IMR-90 (cell line): ENCODE data around the gene DMD. TPM values are rescaled to one million over a fixed set of nuclear protein-coding genes. Genes with fewer than 3 reads are reported as not detected.

Experiments
- ATAC-seq: fragments of 200-7000 bp; cut with Tn5 transposase; 2 replicates; pipeline ENCODE4 v1.9.1; 2020; ENCODE audit warnings: low read depth, mild to moderate bottlenecking, moderate library complexity
- BruUV-seq: library from RNA; stranded (reverse); fragments of 400-500 nt; replicated peaks from 2 replicates; lab custom pipeline; 2021; lab: Mats Ljungman, UMichigan
- CTCF ChIA-PET: fragments of 300-600 bp; formaldehyde crosslinking; extraction: SDS; loops from one replicate; lab custom pipeline; 2021; ENCODE audit warnings: antibody characterized with exemption; lab: Yijun Ruan, JAX
- POLR2A ChIA-PET: fragments of 300-600 bp; sonication (Branson Sonifier 250); formaldehyde crosslinking; loops from one replicate; lab custom pipeline; 2022; ENCODE audit warnings: antibody characterized with exemption; ENCODE audit not compliant: unreplicated experiment; lab: Charles Lee
- DNase-seq: peaks from one replicate; pipeline ENCODE4 v3.0.0; 2013
- H2AFZ ChIP-seq: replicated peaks from 2 replicates; pipeline ENCODE3; 2013; ENCODE audit warnings: low read length, mild to moderate bottlenecking; ENCODE audit not compliant: poor library complexity
- H2AK5ac ChIP-seq: 2 replicates; pipeline ENCODE4 v1.6.1; 2013; ENCODE audit warnings: low read depth, low read length, inconsistent platforms
- H2AK9ac ChIP-seq: replicated peaks from 2 replicates; pipeline ENCODE3; 2013; ENCODE audit warnings: mild to moderate bottlenecking, low read depth, low read length, moderate library complexity; ENCODE audit not compliant: poor library complexity
- H2BK120ac ChIP-seq: 2 replicates; pipeline ENCODE4 v1.6.1; 2013; ENCODE audit warnings: low read depth, low read length, inconsistent platforms
- H2BK15ac ChIP-seq: 3 replicates; pipeline ENCODE4 v1.6.1; 2013; ENCODE audit warnings: low read depth, low read length, inconsistent platforms
- H2BK20ac ChIP-seq: 2 replicates; pipeline ENCODE4 v1.6.1; 2013; ENCODE audit warnings: low read depth, mild to moderate bottlenecking, inconsistent platforms, low read length, moderate library complexity
- H2BK5ac ChIP-seq: 2 replicates; pipeline ENCODE4 v1.6.1; 2013; ENCODE audit warnings: mild to moderate bottlenecking, low read depth, low read length, inconsistent platforms; ENCODE audit not compliant: poor library complexity, severe bottlenecking
- H3K14ac ChIP-seq: replicated peaks from 2 replicates; pipeline ENCODE4 v1.6.1; 2013; ENCODE audit warnings: low read depth, low read length, inconsistent platforms
- H3K18ac ChIP-seq: 2 replicates; pipeline ENCODE4 v1.6.1; 2013; ENCODE audit warnings: low read depth, low read length, control low read depth
- H3K23ac ChIP-seq: 2 replicates; pipeline ENCODE4 v1.6.1; 2013; ENCODE audit warnings: low read depth, low read length, inconsistent platforms
- H3K27ac ChIP-seq: 2 replicates; pipeline ENCODE4 v1.5.1; 2013; ENCODE audit warnings: mild to moderate bottlenecking, control low read depth, low read length; ENCODE audit not compliant: insufficient read depth
- H3K27me3 ChIP-seq: 2 replicates; pipeline ENCODE4 v1.6.1; 2013; ENCODE audit warnings: low read length; ENCODE audit not compliant: control insufficient read depth, insufficient read depth
- H3K36me3 ChIP-seq: 2 replicates; pipeline ENCODE4 v1.6.1; 2013; ENCODE audit warnings: low read length, mixed read lengths; ENCODE audit not compliant: control insufficient read depth, insufficient read depth
- H3K4ac ChIP-seq: 2 replicates; pipeline ENCODE4 v1.6.1; 2013; ENCODE audit warnings: low read depth, low read length, inconsistent platforms
- H3K4me1 ChIP-seq: 2 replicates; pipeline ENCODE4 v1.6.1; 2013; ENCODE audit warnings: low read length, mixed read lengths; ENCODE audit not compliant: control insufficient read depth, insufficient read depth
- H3K4me2 ChIP-seq: 2 replicates; pipeline ENCODE4 v1.6.1; 2013; ENCODE audit warnings: low read depth, mild to moderate bottlenecking, control low read depth, low read length, moderate library complexity
- H3K4me3 ChIP-seq: 2 replicates; pipeline ENCODE4 v1.5.1; 2013; ENCODE audit warnings: low read depth, mild to moderate bottlenecking, control low read depth, low read length, moderate library complexity; ENCODE audit not compliant: insufficient read depth
- H3K56ac ChIP-seq: 2 replicates; pipeline ENCODE4 v1.6.1; 2013; ENCODE audit warnings: low read length, inconsistent platforms; ENCODE audit not compliant: insufficient read depth; ENCODE audit errors: extremely low read depth
- H3K79me1 ChIP-seq, 2 experiments: 2 replicates each; pipeline ENCODE4 v1.6.1; 2013; ENCODE audit warnings: low read length in 2 of 2, inconsistent platforms in 1 of 2, low read depth in 1 of 2
- H3K9ac ChIP-seq: 2 replicates; pipeline ENCODE4 v1.6.1; 2013; ENCODE audit warnings: low read depth, low read length, control low read depth
- H3K9me1 ChIP-seq: 2 replicates; pipeline ENCODE4 v1.6.1; 2013; ENCODE audit warnings: low read length, inconsistent platforms; ENCODE audit not compliant: insufficient read depth
- H3K9me3 ChIP-seq: 2 replicates; pipeline ENCODE4 v1.6.1; 2013; ENCODE audit warnings: low read length; ENCODE audit not compliant: control insufficient read depth, insufficient read depth
- H4K20me1 ChIP-seq: 2 replicates; pipeline ENCODE4 v1.6.1; 2013; ENCODE audit warnings: low read length, inconsistent platforms; ENCODE audit not compliant: insufficient read depth
- H4K5ac ChIP-seq: 2 replicates; pipeline ENCODE4 v1.6.1; 2013; ENCODE audit warnings: mild to moderate bottlenecking, low read depth, low read length, control low read depth
- H4K8ac ChIP-seq, 2 experiments: 2 replicates each; pipeline ENCODE4 v1.6.1; 2013; ENCODE audit warnings: low read depth in 2 of 2, low read length in 2 of 2, control low read depth in 1 of 2, inconsistent platforms in 1 of 2
- H4K91ac ChIP-seq: 2 replicates; pipeline ENCODE4 v1.6.1; 2013; ENCODE audit warnings: low read depth, low read length, inconsistent platforms; ENCODE audit not compliant: insufficient read depth
- BHLHE40 ChIP-seq: fragments of 150-350 bp; IDR thresholded peaks from 2 replicates; pipeline ENCODE4 v1.6.1; 2016; ENCODE audit warnings: mild to moderate bottlenecking, low read depth, low read length
- CEBPB ChIP-seq: IDR thresholded peaks from 2 replicates; pipeline ENCODE4 v1.6.1; 2012; ENCODE audit warnings: low read depth, low read length, improper control_type of control experiment
- CHD1 ChIP-seq: IDR thresholded peaks from 2 replicates; pipeline ENCODE4 v1.6.1; 2012; ENCODE audit warnings: low read depth, low read length, improper control_type of control experiment
- CTCF ChIP-seq: conservative IDR thresholded peaks from 2 replicates; pipeline ENCODE4 v1.5.1; 2012; ENCODE audit warnings: mild to moderate bottlenecking, low read depth, low read length, improper control_type of control experiment
- ELK1 ChIP-seq: fragments of 150-350 bp; IDR thresholded peaks from 2 replicates; pipeline ENCODE4 v1.6.1; 2016; ENCODE audit warnings: low read depth, mild to moderate bottlenecking, low read length, moderate library complexity, borderline replicate concordance
- FOS ChIP-seq: fragments of 150-350 bp; IDR thresholded peaks from 2 replicates; pipeline ENCODE4 v1.6.1; 2016; ENCODE audit warnings: low read depth, low read length
- MAFK ChIP-seq: IDR thresholded peaks from 2 replicates; pipeline ENCODE4 v1.6.1; 2012; ENCODE audit warnings: low read depth, low read length, improper control_type of control experiment
- MAZ ChIP-seq: IDR thresholded peaks from 2 replicates; pipeline ENCODE4 v1.6.1; 2012; ENCODE audit warnings: low read depth, mild to moderate bottlenecking, low read length, improper control_type of control experiment, moderate library complexity, borderline replicate concordance
- MXI1 ChIP-seq: IDR thresholded peaks from 2 replicates; pipeline ENCODE4 v1.6.1; 2012; ENCODE audit warnings: low read depth, mild to moderate bottlenecking, low read length, moderate library complexity, borderline replicate concordance
- NFE2L2 ChIP-seq: fragments of 150-350 bp; IDR thresholded peaks from 2 replicates; pipeline ENCODE4 v1.6.1; 2016; ENCODE audit warnings: low read depth, mild to moderate bottlenecking, low read length
- POLR2A ChIP-seq: IDR thresholded peaks from 2 replicates; pipeline ENCODE4 v1.6.1; 2012; ENCODE audit warnings: mild to moderate bottlenecking, low read depth, low read length
- RAD21 ChIP-seq: IDR thresholded peaks from 2 replicates; pipeline ENCODE4 v1.6.1; 2012; ENCODE audit warnings: low read length, improper control_type of control experiment
- RCOR1 ChIP-seq: IDR thresholded peaks from 2 replicates; pipeline ENCODE4 v1.6.1; 2012; ENCODE audit warnings: mild to moderate bottlenecking, low read length, improper control_type of control experiment; ENCODE audit not compliant: insufficient replicate concordance
- RFX5 ChIP-seq: IDR thresholded peaks from 2 replicates; pipeline ENCODE4 v1.8.0; 2012; ENCODE audit warnings: low read depth, mild to moderate bottlenecking, low read length, moderate library complexity
- SMC3 ChIP-seq: fragments of 150-350 bp; IDR thresholded peaks from 2 replicates; pipeline ENCODE4 v1.6.1; 2016; ENCODE audit warnings: low read depth, mild to moderate bottlenecking, antibody characterized with exemption, low read length, moderate library complexity
- USF2 ChIP-seq: fragments of 150-350 bp; IDR thresholded peaks from 2 replicates; pipeline ENCODE4 v1.6.1; 2017; ENCODE audit warnings: mild to moderate bottlenecking, antibody characterized with exemption, low read length, low read depth
- WGBS, 2 experiments: methylation state at CpG; one replicate each; pipeline versions ENCODE4 v1.1.5 to v1.1.7; 2013; ENCODE audit warnings: missing lambda C conversion rate in 2 of 2; ENCODE audit not compliant: insufficient read length in 1 of 2; ENCODE audit errors: extremely low coverage in 2 of 2; 5-methylcytosine and 5-hydroxymethylcytosine counted together
- dilution Hi-C: fragments of 300-500 bp; cut with HindIII; formaldehyde crosslinking; loops from one replicate; pipeline ENCODE4 v1.14.3; 2018; ENCODE audit warnings: low sequenced_read_pairs; ENCODE audit not compliant: unreplicated experiment
- in situ Hi-C: fragments of 300-500 bp; cut with MboI; formaldehyde crosslinking; loops from 3 replicates; pipeline ENCODE4 v1.14.3; 2019; ENCODE audit warnings: low sequenced_read_pairs, inconsistent platforms, mixed read lengths
- intact Hi-C: fragments of 100-400 bp; cut with micrococcal nuclease; formaldehyde crosslinking; loops from 2 replicates; pipeline ENCODE4 v1.10.0; 2022
- polyA plus RNA-seq, 3 experiments: library from polyadenylated mRNA; depleted of rRNA; stranded (reverse); fragments of >200 nt; gene quantifications; 2 replicates each; pipeline ENCODE4 v1.2.3, GENCODE V29; 2012; ENCODE audit warnings: low replicate concordance in 1 of 3
- total RNA-seq: library from RNA; depleted of rRNA; stranded (reverse); fragments of >200 nt; gene quantifications from 2 replicates; pipeline ENCODE4 v1.2.3, GENCODE V29; 2012

The DMD gene
- total and polyA plus RNA-seq, 2 of the 4 experiments (the other 2 are of a cell fraction), result 6.6 to 11.8 TPM

GRCh38 chrX:33109858-33110257 lies 101.5 kb downstream of the DMD start:
- Histone ChIP-seq H3K36me3 (no peaks in the 10 kb centered on the region), H3K56ac (no peak overlapping the region), H3K27me3 (no peaks in the 10 kb centered on the region), H2AK5ac (no peak overlapping the region), H3K9me3 (no peaks in the 10 kb centered on the region), H2AK9ac (no peak overlapping the region), H2BK15ac (no peak overlapping the region), H4K91ac (no peak overlapping the region), H2AFZ (no peak overlapping the region), H3K4me2 (no peak overlapping the region), H3K18ac (no peak overlapping the region), H3K4ac (no peak overlapping the region), H3K27ac (no peak overlapping the region), H4K8ac (no peak overlapping the region), H3K9ac (no peak overlapping the region), H2BK120ac (no peak overlapping the region), H3K23ac (no peak overlapping the region), H3K4me1 (no peaks in the 10 kb centered on the region), H3K4me3 (no peak overlapping the region), H3K9me1 (no peaks in the 10 kb centered on the region), H2BK5ac (no peak overlapping the region), H3K14ac (no peak overlapping the region), H2BK20ac (no peak overlapping the region), H4K20me1 (no peaks in the 10 kb centered on the region), H3K79me1 (no peaks in the 10 kb centered on the region), H4K5ac (no peak overlapping the region)
- dilution Hi-C loops, result no loop called here
- ATAC-seq (no peak), DNase-seq (no peak)
- intact Hi-C loops, result no loop called here
- BruUV-seq, result no TSS peak
- CTCF ChIA-PET, result no interaction called here
- 75% methylated on average over 2 of the region's 3 CpGs; no CpG with 5 or more reads in 1 of the 2 experiments for WGBS, 2 experiments
- POLR2A ChIA-PET, result no interaction called here
- in situ Hi-C loops, result no loop called here
- TF ChIP-seq SMC3 (no peak), POLR2A (no peak), CEBPB (no peak), ELK1 (no peak), MXI1 (no peak), USF2 (no peak), CTCF (no peak), BHLHE40 (no peak), RCOR1 (no peak), MAZ (no peak), RFX5 (no peak), FOS (no peak), NFE2L2 (no peak), MAFK (no peak), CHD1 (no peak), RAD21 (no peak)
